Gastrocnemius medialis (tissue), 4 donors: Measurements from ENCODE around the gene TBX2. TPM values are rescaled to one million over a fixed set of nuclear protein-coding genes. Genes with fewer than 3 reads are reported as not detected.

ENCODE experiments used
- ATAC-seq, 2 donors: fragments of 150-250 bp; one replicate each; pipeline ENCODE4 v1.9.1; 2016
- DNase-seq, 2 donors: peaks; one replicate each; pipeline ENCODE4 v3.0.0-alpha.2; 2019
- H3K27ac ChIP-seq, 4 donors: fragments of 200-600 bp; sonication (generic); 1 replicate in 1 of 4; 2 replicates in 3 of 4; pipeline ENCODE4 v1.5.1; 2016 to 2018; ENCODE audit warnings: mild to moderate bottlenecking in 2 of 4, moderate library complexity in 1 of 4
- H3K27me3 ChIP-seq, 3 donors: fragments of 200-600 bp; sonication (generic) in 2 of 3; 1 replicate in 1 of 3; 2 replicates in 2 of 3; pipeline versions ENCODE4 v1.5.1 to v1.6.0; 2016 to 2019; ENCODE audit warnings: mild to moderate bottlenecking in 1 of 3, moderate library complexity in 1 of 3
- H3K36me3 ChIP-seq, 2 donors: fragments of 200-600 bp; sonication (generic) in 1 of 2; one replicate each; pipeline ENCODE4 v1.5.1; 2017 to 2018
- H3K4me1 ChIP-seq, 2 donors: fragments of 200-600 bp; sonication (generic) in 1 of 2; one replicate each; pipeline ENCODE4 v1.5.1; 2016 to 2017; ENCODE audit warnings: mild to moderate bottlenecking in 2 of 2
- H3K4me3 ChIP-seq, 4 donors: fragments of 200-600 bp; sonication (generic) in 3 of 4; 1 replicate in 1 of 4; 2 replicates in 3 of 4; pipeline ENCODE4 v1.5.1; 2016 to 2019; ENCODE audit warnings: mild to moderate bottlenecking in 2 of 4
- H3K9me3 ChIP-seq, 3 donors: fragments of 200-600 bp; sonication (generic) in 2 of 3; 1 replicate in 1 of 3; 2 replicates in 2 of 3; pipeline ENCODE4 v1.5.1; 2016 to 2019
- POLR2A ChIP-seq, 2 donors: fragments of 450-650 bp; IDR thresholded peaks; one replicate each; pipeline ENCODE4 v1.6.1; 2017; ENCODE audit warnings: antibody characterized with exemption in 2 of 2, mild to moderate bottlenecking in 2 of 2, moderate library complexity in 2 of 2
- in situ Hi-C, 4 donors: fragments of 200-750 bp; cut with MboI; loops; one replicate each; pipeline versions ENCODE4 v1.15.0 to v1.8.0; 2017; ENCODE audit warnings: low sequenced_read_pairs in 4 of 4
- intact Hi-C: fragments of 100-400 bp; cut with DNase I; formaldehyde crosslinking; loops from one replicate; pipeline ENCODE4 v1.15.1; 2023; ENCODE audit warnings: low total_unique reads
- total RNA-seq, 4 donors: library from RNA; depleted of rRNA; stranded (reverse); fragments of >200 nt; gene quantifications; one replicate each; pipeline versions ENCODE4 v1.1.0 to v1.2.3, GENCODE V29; 2016
- TF ChIP-seq, protein P1 (sequence below), 5 experiments: fragments of 450-650 bp in 3 of 5; fragments of 200-600 bp in 2 of 5; sonication (generic) in 2 of 5; IDR thresholded peaks in 4 of 5; conservative IDR thresholded peaks in 1 of 5; 1 replicate in 4 of 5; 2 replicates in 1 of 5; pipeline ENCODE4 v1.5.1; 2016 to 2019; ENCODE audit warnings: antibody characterized with exemption in 5 of 5, mild to moderate bottlenecking in 3 of 5, moderate library complexity in 3 of 5

TBX2 gene
- total RNA-seq, 4 donors from 2014 or later, result 4.2 to 10.4 (median 6.4) TPM

DNA sequence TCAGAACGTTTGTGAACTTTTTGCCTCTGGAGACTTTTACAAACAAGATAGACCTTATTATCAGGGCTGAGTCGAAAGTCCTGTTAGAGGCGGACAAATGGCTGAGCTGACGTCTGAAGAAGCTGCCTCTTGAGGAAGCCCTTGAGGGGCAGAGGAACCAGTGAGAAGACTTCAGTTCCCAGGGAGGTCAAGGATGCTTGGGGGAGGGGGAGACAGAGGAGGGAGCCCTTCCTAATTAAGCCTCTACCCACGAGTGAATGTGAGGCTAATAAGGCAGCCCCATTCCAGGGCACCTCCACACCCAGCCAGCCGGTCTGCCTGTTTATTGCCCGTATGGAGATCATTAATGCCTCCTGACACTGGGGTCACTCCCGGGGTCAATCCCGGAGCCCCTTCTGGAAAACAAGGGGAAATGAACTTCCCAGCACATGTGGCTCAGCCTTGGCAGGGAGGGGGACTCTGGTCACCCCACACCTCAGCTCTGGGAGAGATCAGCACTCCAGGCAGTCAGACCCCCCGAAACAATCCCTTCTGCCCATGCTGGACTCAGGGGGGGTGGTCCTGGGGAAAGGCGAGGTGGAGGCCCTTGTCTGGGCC is 43.3 kb downstream of the TBX2 start:
- in situ Hi-C loops (loop anchor here in 2 of 4 donors (25.0 kb wide), 1 partner anchor 394 kb away; no protein-coding TSS in a partner anchor), intact Hi-C loops (no loop called here)
- no peak for DNase-seq
- TF ChIP-seq, protein P1, sequence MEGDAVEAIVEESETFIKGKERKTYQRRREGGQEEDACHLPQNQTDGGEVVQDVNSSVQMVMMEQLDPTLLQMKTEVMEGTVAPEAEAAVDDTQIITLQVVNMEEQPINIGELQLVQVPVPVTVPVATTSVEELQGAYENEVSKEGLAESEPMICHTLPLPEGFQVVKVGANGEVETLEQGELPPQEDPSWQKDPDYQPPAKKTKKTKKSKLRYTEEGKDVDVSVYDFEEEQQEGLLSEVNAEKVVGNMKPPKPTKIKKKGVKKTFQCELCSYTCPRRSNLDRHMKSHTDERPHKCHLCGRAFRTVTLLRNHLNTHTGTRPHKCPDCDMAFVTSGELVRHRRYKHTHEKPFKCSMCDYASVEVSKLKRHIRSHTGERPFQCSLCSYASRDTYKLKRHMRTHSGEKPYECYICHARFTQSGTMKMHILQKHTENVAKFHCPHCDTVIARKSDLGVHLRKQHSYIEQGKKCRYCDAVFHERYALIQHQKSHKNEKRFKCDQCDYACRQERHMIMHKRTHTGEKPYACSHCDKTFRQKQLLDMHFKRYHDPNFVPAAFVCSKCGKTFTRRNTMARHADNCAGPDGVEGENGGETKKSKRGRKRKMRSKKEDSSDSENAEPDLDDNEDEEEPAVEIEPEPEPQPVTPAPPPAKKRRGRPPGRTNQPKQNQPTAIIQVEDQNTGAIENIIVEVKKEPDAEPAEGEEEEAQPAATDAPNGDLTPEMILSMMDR (IDR thresholded peaks at IDR 0.05 in 4 of 5, conservative IDR thresholded peaks at IDR 0.05 in 1 of 5), result no peak
- TF ChIP-seq POLR2A (IDR thresholded peaks at IDR 0.05), result no peak
- H3K36me3 ChIP-seq, result no peaks in the 10 kb centered on the region
- H3K4me3 ChIP-seq, result peak overlapping the region in 1 of 4 donors; percentile 28
- ATAC-seq, result no peak
- H3K27me3 ChIP-seq, result peaks cover 0 to 5% (median 2%) of the 10 kb centered on the region in 3 donors
- no peaks in the 10 kb centered on the region for H3K4me1 ChIP-seq
- no peak overlapping the region for H3K27ac ChIP-seq
- H3K9me3 ChIP-seq, result no peaks in the 10 kb centered on the region

DNA sequence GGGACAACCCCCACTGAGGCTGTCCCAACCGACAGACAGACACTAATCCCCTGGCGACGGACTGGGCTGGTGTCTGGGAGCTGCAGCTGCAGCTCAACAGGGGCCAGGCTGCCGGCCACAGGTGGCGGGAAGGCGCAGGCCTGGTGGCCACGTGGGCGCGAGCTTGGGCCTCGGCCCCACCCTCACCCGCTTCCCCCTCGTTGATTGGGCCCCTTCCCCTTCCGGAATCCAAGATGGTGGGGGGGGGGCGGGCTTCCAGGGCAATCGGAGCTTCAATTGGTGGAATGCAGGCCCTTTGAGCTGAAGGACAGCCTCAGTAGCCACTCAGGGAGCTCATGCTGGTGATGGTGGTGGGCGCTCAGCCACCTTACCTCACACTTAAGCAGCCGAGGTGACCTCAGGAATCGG is 43.8 kb downstream of the TBX2 start:
- H3K27ac ChIP-seq, result no peak overlapping the region
- DNase-seq (no peak), ATAC-seq (no peak)
- no peaks in the 10 kb centered on the region for H3K36me3 ChIP-seq
- in situ Hi-C loops (loop anchor here in 2 of 4 donors (25.0 kb wide), 1 partner anchor 394 kb away; no protein-coding TSS in a partner anchor), intact Hi-C loops (no loop called here)
- H3K4me3 ChIP-seq, result peak overlapping the region in 1 of 4 donors; percentile 28
- peaks cover 0 to 5% (median 2%) of the 10 kb centered on the region in 3 donors for H3K27me3 ChIP-seq
- H3K9me3 ChIP-seq, result no peaks in the 10 kb centered on the region
- no peaks in the 10 kb centered on the region for H3K4me1 ChIP-seq
- no peak for TF ChIP-seq POLR2A (IDR thresholded peaks at IDR 0.05)
- TF ChIP-seq, protein P1 (IDR thresholded peaks at IDR 0.05 in 4 of 5, conservative IDR thresholded peaks at IDR 0.05 in 1 of 5), result no peak

DNA sequence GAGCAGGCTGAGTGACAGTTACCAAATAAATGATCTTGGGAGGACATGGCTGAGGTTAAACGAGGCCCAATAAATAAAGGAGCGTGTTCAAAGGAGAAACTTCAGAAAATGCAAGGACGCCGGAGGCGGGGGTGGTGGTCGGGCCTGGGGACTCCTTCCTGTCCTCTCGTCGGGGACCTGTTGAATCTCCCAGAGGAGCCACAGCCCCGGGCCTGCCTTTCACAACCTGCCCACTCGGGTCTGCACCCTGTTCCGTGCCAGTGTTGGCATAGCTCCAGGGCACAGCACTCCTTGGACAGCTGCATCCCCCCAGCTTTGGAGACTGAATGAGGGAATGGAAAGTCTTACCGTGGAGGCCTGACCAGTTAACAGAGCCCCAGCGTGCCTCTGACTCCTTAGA is 44.4 kb downstream of the TBX2 start:
- in situ Hi-C loops (loop anchor here in 2 of 4 donors (25.0 kb wide), 1 partner anchor 393 kb away; no protein-coding TSS in a partner anchor), intact Hi-C loops (no loop called here)
- ATAC-seq (no peak), DNase-seq (no peak)
- peak overlapping the region in 1 of 4 donors; percentile 28 for H3K4me3 ChIP-seq
- no peaks in the 10 kb centered on the region for H3K9me3 ChIP-seq
- H3K36me3 ChIP-seq, result no peaks in the 10 kb centered on the region
- TF ChIP-seq, protein P1 (IDR thresholded peaks at IDR 0.05 in 4 of 5, conservative IDR thresholded peaks at IDR 0.05 in 1 of 5), result no peak
- no peak for TF ChIP-seq POLR2A (IDR thresholded peaks at IDR 0.05)
- no peaks in the 10 kb centered on the region for H3K4me1 ChIP-seq
- no peak overlapping the region for H3K27ac ChIP-seq
- H3K27me3 ChIP-seq, result peaks cover 0 to 5% (median 4%) of the 10 kb centered on the region in 3 donors

DNA sequence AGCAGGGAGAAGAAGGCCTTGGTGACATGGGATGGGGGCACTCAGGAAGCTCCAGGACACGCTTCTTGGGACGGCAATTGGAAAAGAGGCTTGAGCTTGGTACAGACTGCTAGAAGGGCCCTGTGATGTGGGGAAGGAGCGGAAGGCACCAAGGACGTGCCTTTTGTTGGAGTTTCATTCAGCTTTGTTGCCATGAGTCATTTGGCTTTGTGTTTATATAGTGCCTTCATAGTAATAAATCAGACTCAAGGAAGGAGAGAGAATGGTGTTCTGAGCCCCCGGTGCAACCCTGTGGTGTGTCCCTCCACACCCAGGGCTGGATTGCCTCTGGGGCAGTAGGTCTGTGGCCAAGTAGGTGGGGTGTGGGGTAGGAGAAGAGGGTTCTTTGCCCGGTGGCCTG is 45.2 kb downstream of the TBX2 start:
- ATAC-seq, result no peak
- intact Hi-C loops, result no loop called here
- Histone ChIP-seq H3K36me3 (no peaks in the 10 kb centered on the region), H3K27ac (no peak overlapping the region), H3K9me3 (no peaks in the 10 kb centered on the region), H3K4me3 (no peak overlapping the region), H3K4me1 (no peaks in the 10 kb centered on the region), H3K27me3 (peaks cover 0 to 7% (median 3%) of the 10 kb centered on the region in 3 donors)
- in situ Hi-C loops, result loop anchor here in 2 of 4 donors (25.0 kb wide), 1 partner anchor 392 kb away; no protein-coding TSS in a partner anchor
- DNase-seq, result no peak
- TF ChIP-seq, protein P1 (IDR thresholded peaks at IDR 0.05 in 4 of 5, conservative IDR thresholded peaks at IDR 0.05 in 1 of 5), result no peak
- TF ChIP-seq POLR2A (IDR thresholded peaks at IDR 0.05), result no peak
